ENCODE measurements around the gene ADGRB3.

ADGRB3 gene

DNA sequence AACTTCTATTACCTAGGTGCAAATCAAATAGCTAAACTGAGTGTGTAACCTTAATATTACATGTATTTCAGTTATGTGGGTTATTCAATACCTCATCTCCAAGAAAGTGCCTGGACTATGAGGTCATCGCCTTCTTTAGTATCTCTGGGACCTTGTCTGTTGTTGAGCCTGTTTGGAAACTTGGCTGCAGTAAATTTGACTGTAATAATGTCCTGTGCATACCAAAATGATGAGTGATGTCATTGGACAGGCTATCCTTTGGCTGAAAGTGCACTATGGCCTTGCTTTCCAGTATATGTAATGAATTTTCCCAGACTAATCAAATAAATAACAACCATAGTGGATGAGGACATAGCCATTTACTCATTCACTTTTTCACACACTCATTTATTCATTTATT lies 455.1 kb downstream of the ADGRB3 start:
- H3K4me3 ChIP-seq (replicated peaks; ENCODE audit: low read depth, low read length) = no peak overlapping the region
- TF ChIP-seq, protein P1, sequence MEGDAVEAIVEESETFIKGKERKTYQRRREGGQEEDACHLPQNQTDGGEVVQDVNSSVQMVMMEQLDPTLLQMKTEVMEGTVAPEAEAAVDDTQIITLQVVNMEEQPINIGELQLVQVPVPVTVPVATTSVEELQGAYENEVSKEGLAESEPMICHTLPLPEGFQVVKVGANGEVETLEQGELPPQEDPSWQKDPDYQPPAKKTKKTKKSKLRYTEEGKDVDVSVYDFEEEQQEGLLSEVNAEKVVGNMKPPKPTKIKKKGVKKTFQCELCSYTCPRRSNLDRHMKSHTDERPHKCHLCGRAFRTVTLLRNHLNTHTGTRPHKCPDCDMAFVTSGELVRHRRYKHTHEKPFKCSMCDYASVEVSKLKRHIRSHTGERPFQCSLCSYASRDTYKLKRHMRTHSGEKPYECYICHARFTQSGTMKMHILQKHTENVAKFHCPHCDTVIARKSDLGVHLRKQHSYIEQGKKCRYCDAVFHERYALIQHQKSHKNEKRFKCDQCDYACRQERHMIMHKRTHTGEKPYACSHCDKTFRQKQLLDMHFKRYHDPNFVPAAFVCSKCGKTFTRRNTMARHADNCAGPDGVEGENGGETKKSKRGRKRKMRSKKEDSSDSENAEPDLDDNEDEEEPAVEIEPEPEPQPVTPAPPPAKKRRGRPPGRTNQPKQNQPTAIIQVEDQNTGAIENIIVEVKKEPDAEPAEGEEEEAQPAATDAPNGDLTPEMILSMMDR (IDR thresholded peaks at IDR 0.05; ENCODE audit: low read depth, low read length, missing control alignments) = no peak
- DNase-seq (ENCODE audit: extremely low read depth, low read depth) = no peak

DNA sequence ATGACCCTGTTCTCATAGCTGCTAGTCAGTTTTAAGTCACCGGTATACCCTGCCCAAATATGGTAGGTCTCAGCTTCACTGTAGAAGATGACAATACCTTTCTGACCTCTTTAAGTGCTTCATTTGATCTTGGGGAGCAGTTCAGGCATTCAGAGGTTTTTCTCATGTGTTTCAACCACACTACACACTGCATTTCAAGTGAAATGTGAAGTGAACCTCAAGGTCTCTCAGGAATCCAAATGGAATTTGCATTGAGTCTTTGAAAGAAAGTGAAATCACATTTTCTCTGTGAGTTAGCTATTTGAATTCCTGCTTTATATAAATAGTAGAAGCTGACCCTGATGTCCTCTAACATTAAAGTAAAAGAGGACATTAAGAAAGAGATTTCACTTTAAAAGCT lies 461.6 kb downstream of the ADGRB3 start:
- DNase-seq (ENCODE audit: extremely low read depth, low read depth) = no peak
- H3K4me3 ChIP-seq (replicated peaks; ENCODE audit: low read depth, low read length) = no peak overlapping the region
- TF ChIP-seq, protein P1 (IDR thresholded peaks at IDR 0.05; ENCODE audit: low read depth, low read length, missing control alignments) = no peak

DNA sequence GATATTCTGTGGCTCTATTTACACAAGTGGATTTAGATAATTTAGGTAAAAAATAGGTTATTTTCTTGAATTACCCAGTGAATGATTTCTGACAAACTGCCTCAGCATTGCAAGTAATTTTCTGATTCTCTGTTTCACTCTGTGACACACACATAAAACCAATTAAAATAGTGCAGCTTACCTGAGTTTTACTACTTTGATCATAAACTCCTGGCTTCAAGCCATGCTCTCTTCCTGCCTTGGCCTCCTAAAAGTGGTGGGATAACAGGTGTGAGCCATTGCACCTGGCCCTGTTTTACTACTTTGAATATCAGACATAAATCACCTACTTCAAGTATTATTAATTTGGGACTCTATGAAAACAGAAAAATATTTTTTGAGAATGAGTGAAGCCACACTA lies 462.9 kb downstream of the ADGRB3 start:
- no peak for DNase-seq (ENCODE audit: extremely low read depth, low read depth)
- TF ChIP-seq, protein P1 (IDR thresholded peaks at IDR 0.05; ENCODE audit: low read depth, low read length, missing control alignments) = no peak
- H3K4me3 ChIP-seq (replicated peaks; ENCODE audit: low read depth, low read length) = no peak overlapping the region

DNA sequence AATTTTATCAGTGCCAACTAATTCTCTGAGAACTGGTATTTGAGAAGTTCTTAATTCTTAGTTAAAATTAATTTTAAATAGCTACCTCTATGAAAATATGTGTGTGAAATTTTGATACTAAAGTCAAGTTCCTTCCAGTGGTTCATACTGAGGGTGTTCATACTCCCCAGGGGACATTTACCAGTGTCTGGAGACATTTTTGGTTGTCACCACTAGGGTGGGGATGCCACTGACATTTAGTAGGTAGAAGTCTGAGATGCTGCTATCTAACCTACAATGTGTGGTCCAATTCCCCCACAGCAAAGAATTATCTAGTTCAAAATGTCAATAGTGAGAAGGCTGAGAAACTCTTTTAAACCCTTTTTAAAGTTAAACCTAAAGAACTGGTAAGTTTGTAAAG lies 463.8 kb downstream of the ADGRB3 start:
- no peak for DNase-seq (ENCODE audit: extremely low read depth, low read depth)
- TF ChIP-seq, protein P1 (IDR thresholded peaks at IDR 0.05; ENCODE audit: low read depth, low read length, missing control alignments) = no peak
- H3K4me3 ChIP-seq (replicated peaks; ENCODE audit: low read depth, low read length) = no peak overlapping the region

DNA sequence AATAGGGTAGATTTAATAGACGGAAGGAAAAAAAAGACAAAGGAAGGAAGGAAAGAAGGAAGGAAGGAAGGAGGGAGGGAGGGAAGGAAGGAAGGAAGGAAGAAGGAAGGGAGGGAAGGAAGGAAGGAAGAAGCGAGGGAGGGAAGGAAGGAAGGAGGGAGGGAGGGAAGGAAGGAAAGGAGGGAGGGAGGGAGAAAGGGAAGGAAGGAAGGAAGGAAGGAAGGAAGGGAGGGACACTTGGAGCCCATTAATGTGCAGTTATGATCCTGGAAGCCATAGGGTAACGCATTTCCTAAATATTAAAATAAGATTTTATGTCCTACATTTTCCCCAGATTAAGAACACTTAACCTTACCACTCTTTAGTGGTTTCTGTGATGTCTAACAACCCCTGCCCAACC lies 465.7 kb downstream of the ADGRB3 start:
- no peak overlapping the region for H3K4me3 ChIP-seq (replicated peaks; ENCODE audit: low read depth, low read length)
- no peak for DNase-seq (ENCODE audit: extremely low read depth, low read depth)
- TF ChIP-seq, protein P1 (IDR thresholded peaks at IDR 0.05; ENCODE audit: low read depth, low read length, missing control alignments) = no peak

DNA sequence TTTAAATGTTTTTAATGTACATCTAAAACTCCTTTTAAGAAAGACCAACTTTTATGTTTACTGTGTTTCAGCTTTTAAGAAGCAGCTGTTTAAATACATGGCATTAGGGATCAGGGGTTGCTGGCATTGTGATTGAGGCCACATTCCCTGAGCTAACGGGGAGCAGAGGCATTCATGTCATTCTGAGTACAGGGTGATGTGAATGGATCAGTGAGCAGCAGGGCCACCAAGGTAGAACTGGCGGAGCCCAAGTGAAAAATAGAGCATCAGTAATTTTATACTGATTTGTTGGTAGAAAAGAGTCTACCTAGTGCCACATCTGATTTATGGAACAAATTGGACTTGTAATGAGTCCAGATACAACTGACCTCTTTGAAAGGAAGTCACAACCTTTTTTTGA lies 467.3 kb downstream of the ADGRB3 start:
- TF ChIP-seq, protein P1 (IDR thresholded peaks at IDR 0.05; ENCODE audit: low read depth, low read length, missing control alignments) = no peak
- H3K4me3 ChIP-seq (replicated peaks; ENCODE audit: low read depth, low read length) = no peak overlapping the region
- no peak for DNase-seq (ENCODE audit: extremely low read depth, low read depth)

DNA sequence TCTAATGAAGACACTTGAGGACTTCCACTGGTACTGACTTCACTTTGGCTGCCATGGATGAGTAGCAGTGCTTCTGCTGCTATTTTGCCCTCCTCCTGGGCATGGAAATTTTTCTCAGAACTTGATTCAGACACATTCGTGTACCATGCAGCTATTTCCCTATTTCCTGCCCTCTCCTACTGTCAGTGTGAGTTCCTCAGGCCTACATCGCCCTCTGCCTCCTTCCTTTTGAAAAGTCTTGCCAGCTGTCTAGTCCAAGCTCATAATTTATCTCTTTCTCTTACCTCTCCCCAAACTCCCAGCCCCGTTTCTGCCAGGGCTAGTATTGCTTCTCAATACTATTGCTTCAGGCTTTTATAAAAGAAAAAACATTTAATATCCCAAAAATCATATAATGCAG lies 470.2 kb downstream of the ADGRB3 start:
- H3K4me3 ChIP-seq (replicated peaks; ENCODE audit: low read depth, low read length) = no peak overlapping the region
- no peak for DNase-seq (ENCODE audit: extremely low read depth, low read depth)
- TF ChIP-seq, protein P1 (IDR thresholded peaks at IDR 0.05; ENCODE audit: low read depth, low read length, missing control alignments) = no peak
